K562 (cell line): ENCODE measurements around the gene LRRC59.
"Not testable (repeated sequence)": the region's sequence is repeated elsewhere in the genome, so short reads cannot be mapped to it uniquely, and the experiment has no call there.

Experiments used
- ATF4 ChIP-seq: fragments of 450-650 bp; formaldehyde crosslinking; IDR thresholded peaks from 2 replicates; pipeline ENCODE4 v1.4.0; 2022; ENCODE audit warnings: mild to moderate bottlenecking, moderate library complexity
- BRCA1 ChIP-seq, 2 experiments: fragments of 450-650 bp in 1 of 2; sonication (generic) in 1 of 2; formaldehyde crosslinking in 1 of 2; IDR thresholded peaks; 2 replicates each; pipeline versions ENCODE4 v1.5.0 to v1.6.1; 2017 to 2020; ENCODE audit warnings: mild to moderate bottlenecking in 1 of 2, missing genetic modification reagents in 1 of 2
- CSDE1 ChIP-seq, 2 experiments: fragments of 450-650 bp; IDR thresholded peaks; 2 replicates each; pipeline ENCODE4 v1.6.1; 2016; ENCODE audit warnings: mild to moderate bottlenecking in 1 of 2
- CTCF ChIP-seq, 3 experiments: IDR thresholded peaks in 2 of 3; conservative IDR thresholded peaks in 1 of 3; 2 replicates each; pipeline ENCODE4 v1.5.1; 2011 to 2012; ENCODE audit warnings: low read length in 3 of 3, mild to moderate bottlenecking in 3 of 3, control low read depth in 2 of 3, improper control_type of control experiment in 1 of 3, inconsistent platforms in 1 of 3, low read depth in 1 of 3, mixed read lengths in 1 of 3, moderate library complexity in 1 of 3; ENCODE audit not compliant: insufficient read depth in 2 of 3
- FOS ChIP-seq: IDR thresholded peaks from 3 replicates; pipeline ENCODE4 v1.6.1; 2011; ENCODE audit not compliant: insufficient read length; ENCODE audit errors: extremely low read depth
- RCOR1 ChIP-seq, 2 experiments: IDR thresholded peaks; 2 replicates each; pipeline ENCODE4 v1.6.1; 2012; ENCODE audit warnings: low read depth in 2 of 2, low read length in 2 of 2, borderline replicate concordance in 1 of 2, improper control_type of control experiment in 1 of 2
- TBL1XR1 ChIP-seq, 2 experiments: IDR thresholded peaks; 2 replicates each; pipeline ENCODE4 v1.6.1; 2012; ENCODE audit warnings: improper control_type of control experiment in 2 of 2, low read length in 2 of 2, mild to moderate bottlenecking in 1 of 2
- ZBTB7A ChIP-seq: IDR thresholded peaks from 2 replicates; pipeline ENCODE4 v1.6.1; 2011; ENCODE audit warnings: low read depth, mild to moderate bottlenecking, low read length, moderate library complexity, borderline replicate concordance; ENCODE audit not compliant: control insufficient read depth

GRCh38 chr17:50399591-50399990, 2.3 kb upstream of the LRRC59 start:
- TF ChIP-seq TBL1XR1 (IDR thresholded peaks at IDR 0.05; ENCODE audit: low read length in 2 of 2); CTCF (IDR thresholded peaks at IDR 0.05 in 2 of 3, conservative IDR thresholded peaks at IDR 0.05 in 1 of 3; ENCODE audit: insufficient read depth in 2 of 3, low read depth in 1 of 3, low read length in 3 of 3); RCOR1 (IDR thresholded peaks at IDR 0.05; ENCODE audit: borderline replicate concordance in 1 of 2, low read depth in 2 of 2, low read length in 2 of 2); CSDE1 (IDR thresholded peaks at IDR 0.05); BRCA1 (IDR thresholded peaks at IDR 0.05); BRCA1 (CRISPR knock-in tag; IDR thresholded peaks at IDR 0.05); ZBTB7A; ATF4; FOS: not testable (repeated sequence)
